K562 (cell line): ENCODE results near the gene EXOSC2. TPM values are rescaled to one million over a fixed set of nuclear protein-coding genes. Genes with fewer than 3 reads are reported as not detected.

ENCODE experiments used
- ATAC-seq: fragments of 200-7000 bp; cut with Tn5 transposase; 3 replicates; pipeline ENCODE4 v1.9.1; 2020; ENCODE audit warnings: moderate library complexity
- BruUV-seq: library from RNA; stranded (reverse); fragments of 400-500 nt; replicated peaks from 2 replicates; lab custom pipeline; 2021; lab: Mats Ljungman, UMichigan
- CTCF ChIA-PET: fragments of 300-600 bp; formaldehyde crosslinking; extraction: SDS; loops from one replicate; lab custom pipeline; 2021; ENCODE audit warnings: low intra/inter-chr PET ratio; lab: Yijun Ruan, JAX
- POLR2A ChIA-PET: fragments of 300-600, 350-650 bp; sonication (Branson Sonifier 250); formaldehyde crosslinking; extraction: SDS; loops from one replicate; lab custom pipeline; 2021; ENCODE audit warnings: antibody characterized with exemption, inconsistent platforms; lab: Yijun Ruan, JAX
- DNase-seq, 4 experiments: peaks; one replicate each; pipeline versions ENCODE4 v3.0.0 to v3.0.0-alpha.2; 2011 to 2018; ENCODE audit warnings: low spot score in 3 of 4, mixed read lengths in 3 of 4; ENCODE audit errors: extremely low read depth in 1 of 4
- FAIRE-seq: peaks from 2 replicates; lab custom pipeline; 2011; peaks lifted over from hg19 to GRCh38; lab: Jason Lieb, UNC
- H2AFZ ChIP-seq: 2 replicates; pipeline ENCODE4 v1.6.0; 2011; ENCODE audit warnings: low read depth, low read length, control low read depth, inconsistent platforms
- H3K27ac ChIP-seq: fragments of 200-600 bp; 3 replicates; pipeline ENCODE4 v1.8.0; 2011; ENCODE audit warnings: low read depth, mild to moderate bottlenecking, control low read depth, inconsistent platforms, low read length, moderate library complexity, mixed read lengths; ENCODE audit errors: extremely low read depth
- H3K27me3 ChIP-seq, 2 experiments: fragments of 300-600 bp in 1 of 2; 2 replicates in 1 of 2; 3 replicates in 1 of 2; pipeline versions ENCODE4 v1.6.0 to v1.8.0; 2011; ENCODE audit warnings: inconsistent platforms in 2 of 2, low read length in 2 of 2, mild to moderate bottlenecking in 1 of 2, mixed read lengths in 1 of 2, moderate library complexity in 1 of 2; ENCODE audit not compliant: control insufficient read depth in 2 of 2, insufficient read depth in 2 of 2
- H3K36me3 ChIP-seq: fragments of 300-600 bp; 3 replicates; pipeline ENCODE4 v1.8.0; 2011; ENCODE audit warnings: mild to moderate bottlenecking, low read length, inconsistent platforms; ENCODE audit not compliant: control insufficient read depth, insufficient read depth
- H3K4me1 ChIP-seq, 2 experiments: fragments of 200-600 bp in 1 of 2; replicated peaks in 1 of 2; 2 replicates in 1 of 2; 3 replicates in 1 of 2; pipeline versions ENCODE4 v1.5.1 to v1.8.0; 2011; ENCODE audit warnings: inconsistent platforms in 2 of 2, low read length in 2 of 2, mild to moderate bottlenecking in 1 of 2, mixed read lengths in 1 of 2, moderate library complexity in 1 of 2; ENCODE audit not compliant: control insufficient read depth in 2 of 2, insufficient read depth in 2 of 2
- H3K4me2 ChIP-seq: 2 replicates; pipeline ENCODE4 v1.6.1; 2011; ENCODE audit warnings: low read length, control low read depth, inconsistent platforms, mixed read lengths; ENCODE audit not compliant: insufficient read depth
- H3K4me3 ChIP-seq: fragments of 200-600 bp; sonication (generic), shearing (Covaris generic); 2 replicates; pipeline ENCODE4 v1.5.1; 2016; ENCODE audit warnings: control low read depth, inconsistent platforms
- H3K79me2 ChIP-seq: fragments of 200-600 bp; 3 replicates; pipeline ENCODE4 v1.8.0; 2011; ENCODE audit warnings: low read length, inconsistent platforms; ENCODE audit not compliant: control insufficient read depth, insufficient read depth
- H3K9ac ChIP-seq, 2 experiments: 2 replicates each; pipeline versions ENCODE4 v1.6.0 to v1.6.1; 2011; ENCODE audit warnings: low read depth in 2 of 2, low read length in 2 of 2, control low read depth in 1 of 2, inconsistent platforms in 1 of 2, mild to moderate bottlenecking in 1 of 2, mixed read lengths in 1 of 2; ENCODE audit not compliant: insufficient read depth in 1 of 2
- H3K9me1 ChIP-seq: one replicate; pipeline ENCODE4 v1.6.0; 2011; ENCODE audit warnings: inconsistent platforms, mild to moderate bottlenecking, low read length, moderate library complexity; ENCODE audit not compliant: control insufficient read depth, insufficient read depth
- H3K9me3 ChIP-seq: replicated peaks from 2 replicates; pipeline ENCODE4 v1.5.1; 2011; ENCODE audit warnings: low read depth, low read length, inconsistent platforms; ENCODE audit not compliant: control insufficient read depth, insufficient read depth
- H4K20me1 ChIP-seq: replicated peaks from 2 replicates; pipeline ENCODE4 v1.6.1; 2011; ENCODE audit warnings: low read length, inconsistent platforms, mixed read lengths; ENCODE audit not compliant: control insufficient read depth, insufficient read depth
- E2F1 ChIP-seq: sonication (generic); formaldehyde crosslinking; IDR thresholded peaks from 2 replicates; pipeline ENCODE4 v1.8.1; 2023; ENCODE audit warnings: mild to moderate bottlenecking, missing genetic modification reagents, moderate library complexity
- STAT6 ChIP-seq: sonication (generic); formaldehyde crosslinking; IDR thresholded peaks from 2 replicates; pipeline ENCODE4 v1.8.1; 2023; ENCODE audit warnings: mild to moderate bottlenecking, missing genetic modification reagents
- THRB ChIP-seq: fragments of 450-650 bp; formaldehyde crosslinking; conservative IDR thresholded peaks from 2 replicates; pipeline ENCODE4 v1.4.0; 2022; ENCODE audit warnings: mild to moderate bottlenecking, missing genetic modification characterization
- WGBS: fragments of 100-300 bp; shearing (Covaris generic); methylation state at CpG from one replicate; pipeline ENCODE4 v1.1.6; 2016; ENCODE audit warnings: low coverage, mixed read lengths; ENCODE audit not compliant: insufficient coverage; ENCODE audit errors: missing lambda C conversion rate; 5-methylcytosine and 5-hydroxymethylcytosine counted together
- in situ Hi-C: fragments of 300-500 bp; cut with MboI; formaldehyde crosslinking; loops from 4 replicates; pipeline ENCODE4 v1.15.0; 2018; ENCODE audit warnings: inconsistent platforms, mixed read lengths
- intact Hi-C: fragments of 100-400 bp; cut with micrococcal nuclease; formaldehyde crosslinking; loops from 2 replicates; pipeline ENCODE4 v1.14.2; 2022
- polyA plus RNA-seq, 8 experiments: library from polyadenylated mRNA; depleted of rRNA in 4 of 8; stranded (reverse) in 5 of 8; unstranded in 3 of 8; fragments of >200 nt; fragmentation: Nextera tagmentation in 2 of 8; fragmentation: Illumina TruSeq in 1 of 8; extraction: Ambion mirVana in 2 of 8; extraction: Trizol in 1 of 8; gene quantifications; 2 replicates each; pipeline versions ENCODE4 v1.2.1 to v1.2.3, GENCODE V29; 2011 to 2014; ENCODE audit warnings: inconsistent platforms in 1 of 8, missing spikeins in 1 of 8
- total RNA-seq, 7 experiments: library from RNA; depleted of rRNA in 6 of 7; stranded (reverse); fragments of >200 nt in 6 of 7; fragmentation: Illumina TruSeq in 2 of 7; extraction: Trizol in 2 of 7; gene quantifications; 2 replicates each; pipeline versions ENCODE4 v1.2.1 to v1.2.3, GENCODE V29; 2011 to 2021; ENCODE audit warnings: low replicate concordance in 1 of 7

The EXOSC2 gene
- total and polyA plus RNA-seq, 9 of the 15 experiments (the other 6 are each of a cell fraction or from before 2014, with no cell fraction given), result 46.0 to 101 (median 77.6) TPM

- no peak overlapping the region for H2AFZ ChIP-seq
- peaks cover 64% of the 10 kb centered on the region for H3K36me3 ChIP-seq
- H3K4me2 ChIP-seq, result no peak overlapping the region
- ATAC-seq (peak; percentile 3; the same call in 1 of the 3 replicates), FAIRE-seq (no peak), DNase-seq (peak; percentile 37 to 68 (median 58))
- H3K9me3 ChIP-seq, result no peaks in the 10 kb centered on the region
- peaks cover 8% of the 10 kb centered on the region for H3K9me1 ChIP-seq
- BruUV-seq, result no TSS peak
- no peak overlapping the region for H3K27ac ChIP-seq
- intact Hi-C loops, result no loop called here
- ChIA-PET CTCF (interaction anchor here (1.0 kb wide), 1 partner anchor 123 kb away, joined by 3 read pairs; no protein-coding TSS in a partner anchor), POLR2A (interaction anchor here (1.8 to 13.0 kb wide), 4 partner anchors 8 to 24 kb away, joined by 7 to 141 read pairs (median 14); no protein-coding TSS in a partner anchor)
- peaks cover 7% of the 10 kb centered on the region; the same call in 1 of the 2 replicates for H4K20me1 ChIP-seq
- 0 out of 2 replicates have a peak, but pooled peaks have one; percentile 63 for TF ChIP-seq E2F1 (CRISPR knock-in tag)
- no peak for TF ChIP-seq THRB (CRISPR knock-in tag)
- peak; percentile 83; the same call in 1 of the 2 replicates for TF ChIP-seq STAT6 (CRISPR knock-in tag)
- H3K4me1 ChIP-seq, result no peaks in the 10 kb centered on the region
- H3K27me3 ChIP-seq, result no peaks in the 10 kb centered on the region
- H3K79me2 ChIP-seq, result no peaks in the 10 kb centered on the region
- H3K4me3 ChIP-seq, result no peak overlapping the region
- in situ Hi-C loops, result no loop called here
- 80% methylated on average over 11 of the region's 11 CpGs for WGBS
- H3K9ac ChIP-seq, result no peak overlapping the region
Measured at GRCh38 chr9:130740218-130741023, 46.8 kb downstream of the EXOSC2 start.
